HG02870 (cell line): ENCODE data around the gene MYH3.

Experiments
- ATAC-seq: cut with Tn5 transposase; IDR thresholded peaks from one replicate; pipeline ENCODE4 v1.9.1; 2021; ENCODE audit warnings: mild to moderate bottlenecking, moderate library complexity; ENCODE audit not compliant: unreplicated experiment

Gene MYH3

GRCh38 chr17:10614536-10615155 is 42.5 kb downstream of the MYH3 start:
- ATAC-seq, result no peak

- no peak for ATAC-seq
Observed at GRCh38 chr17:10613775-10614513, 43.2 kb downstream of the MYH3 start.

- no peak for ATAC-seq
Observed at GRCh38 chr17:10612957-10613744, 44.0 kb downstream of the MYH3 start.

DNA sequence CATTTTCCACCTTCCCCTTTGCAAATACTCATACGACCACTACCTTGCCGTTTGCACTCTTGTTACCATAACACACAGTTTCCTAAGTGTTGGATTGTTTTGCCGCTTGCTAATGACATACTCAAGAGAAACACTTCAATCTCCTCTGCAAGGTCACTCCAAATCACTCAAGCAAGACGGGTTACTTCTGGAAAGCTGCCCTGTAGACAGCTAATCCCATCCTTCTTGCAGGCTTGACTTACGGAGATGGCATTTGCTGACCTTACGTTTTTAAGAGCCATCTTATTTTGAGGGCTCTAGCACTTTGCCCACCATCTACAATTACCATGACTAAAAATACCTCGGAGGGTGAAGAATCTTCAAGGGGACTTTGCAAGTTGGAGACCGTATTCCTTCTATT is 46.2 kb downstream of the MYH3 start:
- no peak for ATAC-seq

GRCh38 chr17:10608244-10608643 is 48.9 kb downstream of the MYH3 start:
- no peak for ATAC-seq

GRCh38 chr17:10606110-10606509 is 51.0 kb downstream of the MYH3 start:
- no peak for ATAC-seq

GRCh38 chr17:10605221-10605783 is 51.8 kb downstream of the MYH3 start:
- ATAC-seq, result no peak

DNA sequence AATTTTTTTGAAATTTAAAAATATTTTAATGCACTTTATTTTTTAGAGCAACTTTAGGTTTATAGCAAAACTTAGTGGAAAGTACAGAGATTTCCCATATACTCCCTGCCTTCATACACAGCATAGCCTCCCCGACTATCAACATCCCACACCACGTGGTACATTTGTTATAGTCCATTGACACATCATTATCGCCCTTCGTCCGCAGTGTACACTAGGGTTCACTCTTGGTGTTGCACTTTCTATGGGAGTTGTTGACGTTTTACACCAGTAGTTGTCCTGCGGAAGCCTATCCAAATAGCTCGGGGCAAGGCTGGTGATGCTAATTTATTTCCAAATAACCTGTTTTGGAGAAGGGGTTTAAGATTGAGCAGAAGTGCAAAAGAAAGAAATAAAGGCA is 52.6 kb downstream of the MYH3 start:
- no peak for ATAC-seq

GRCh38 chr17:10603931-10604330 is 53.2 kb downstream of the MYH3 start:
- no peak for ATAC-seq

DNA sequence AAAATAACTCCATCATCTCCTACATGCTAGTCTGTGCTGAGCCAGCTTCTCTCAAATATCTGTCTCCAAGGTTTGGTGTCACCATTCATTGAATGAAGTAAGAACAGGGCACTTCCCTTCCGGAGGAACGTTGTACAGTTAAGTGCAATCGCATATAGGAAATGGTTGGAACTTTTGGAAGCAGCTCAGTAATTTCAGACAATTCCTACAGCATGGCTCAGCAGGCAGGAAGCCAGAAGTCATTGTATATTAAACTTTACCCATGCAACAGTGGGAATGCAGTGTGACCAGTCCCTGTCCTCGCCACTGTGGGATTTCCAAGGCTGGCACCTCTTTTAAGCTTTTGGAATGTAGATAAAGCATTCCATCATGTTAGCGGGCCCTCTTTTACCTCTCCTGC is 56.5 kb downstream of the MYH3 start:
- ATAC-seq, result no peak

DNA sequence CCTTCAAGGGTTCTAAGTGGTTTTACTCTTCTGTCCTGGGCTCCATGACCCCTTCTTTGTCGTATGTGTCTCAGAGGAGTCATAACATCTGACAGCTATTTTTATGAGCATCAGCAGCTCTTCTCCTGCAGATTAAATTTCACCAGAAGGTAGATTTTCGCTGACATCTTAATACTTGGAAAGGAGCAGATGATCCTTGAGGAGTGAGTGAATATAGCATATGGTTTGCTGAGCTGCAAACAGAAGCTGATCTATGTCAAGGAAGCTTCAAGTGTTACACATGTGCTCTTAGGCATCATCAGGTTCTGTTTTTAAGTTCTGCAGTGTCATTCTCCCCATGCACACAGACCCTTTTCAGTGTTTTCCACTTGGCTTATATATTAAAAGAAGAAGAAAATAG is 58.5 kb downstream of the MYH3 start:
- no peak for ATAC-seq

DNA sequence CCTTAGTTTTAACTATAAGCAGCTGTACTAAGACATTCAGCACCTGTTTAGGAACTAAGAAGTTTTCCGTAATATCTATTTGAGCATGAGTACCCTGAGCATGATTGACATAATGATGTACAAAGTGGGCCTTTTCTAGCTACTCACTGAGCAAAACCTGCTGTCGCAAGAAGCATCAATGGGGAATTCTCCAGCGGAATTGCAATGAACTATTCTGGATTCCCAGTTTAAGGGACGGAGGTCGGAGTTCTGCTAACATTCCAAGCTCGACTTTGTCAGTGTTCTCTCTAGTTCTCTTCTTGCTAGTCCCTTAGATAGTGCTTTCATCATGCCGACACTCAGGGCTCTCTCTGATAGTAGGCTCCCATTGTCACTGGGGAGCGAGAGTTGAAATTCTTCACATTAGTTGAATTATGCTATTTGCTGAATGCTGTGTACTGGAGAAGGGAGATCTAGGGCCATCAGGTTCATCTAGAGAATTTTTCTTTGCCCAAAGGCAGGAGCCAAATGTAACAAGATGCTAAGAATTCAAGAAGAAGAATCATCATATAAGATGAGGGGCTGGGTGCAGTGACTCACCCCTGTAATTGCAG is 67.5 kb downstream of the MYH3 start:
- no peak for ATAC-seq

DNA sequence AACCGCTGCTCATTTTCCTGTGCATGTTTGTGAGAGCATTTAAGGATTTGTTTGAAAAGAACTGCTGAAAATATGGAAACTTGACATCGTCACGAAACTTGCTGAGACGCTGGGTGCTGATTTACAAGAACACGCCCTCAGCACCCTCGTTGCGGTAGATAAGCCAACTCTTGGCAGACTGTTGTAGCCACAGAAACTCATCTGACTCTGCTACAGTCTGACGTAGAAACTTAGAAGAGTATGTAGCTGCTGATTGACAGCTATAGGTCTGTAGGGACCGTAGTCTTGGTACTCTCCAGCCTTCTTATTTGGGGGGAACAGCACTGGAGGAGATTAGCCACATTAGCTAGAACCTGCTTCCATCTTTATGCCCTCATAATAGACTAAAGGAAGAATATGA is 71.6 kb downstream of the MYH3 start:
- no peak for ATAC-seq

DNA sequence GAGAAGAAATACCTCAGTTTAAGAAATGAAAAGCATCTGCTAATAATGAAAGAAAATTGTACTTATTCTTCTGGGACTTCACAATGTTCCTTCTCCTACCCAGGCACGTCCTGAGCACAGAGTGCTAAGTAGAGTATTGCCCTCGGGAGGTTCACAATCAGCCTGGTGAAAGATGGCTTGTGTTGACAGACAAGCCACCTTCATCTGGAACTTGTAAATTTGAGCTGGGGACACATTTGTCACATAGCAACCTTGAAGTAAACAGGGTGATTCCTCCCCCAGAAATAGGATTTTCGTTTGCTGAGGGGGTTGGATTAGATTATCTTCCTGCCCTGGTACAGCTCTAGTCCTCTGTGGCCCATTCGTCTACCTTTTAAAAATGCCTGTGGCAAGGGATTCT is 73.3 kb downstream of the MYH3 start:
- no peak for ATAC-seq

DNA sequence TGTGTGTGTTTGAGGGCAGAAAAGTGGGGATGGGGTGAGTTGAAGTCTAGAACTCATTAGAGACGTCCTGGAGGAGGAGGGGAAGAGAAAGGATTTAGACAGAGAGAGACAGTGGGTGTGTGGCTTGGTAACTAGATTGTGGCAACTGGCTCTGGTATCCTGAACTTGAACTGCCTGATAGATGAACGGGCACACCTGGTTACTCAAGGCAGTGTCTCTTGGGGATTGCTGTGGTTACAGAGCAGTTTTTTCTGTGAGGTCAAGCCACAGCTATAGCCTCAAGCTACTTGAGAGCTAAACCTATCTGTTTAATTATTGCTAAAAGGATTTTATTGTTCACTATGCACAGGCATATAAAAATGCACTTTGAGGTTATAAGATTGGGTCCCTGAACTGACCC is 77.8 kb downstream of the MYH3 start:
- no peak for ATAC-seq
